Skeletal muscle tissue (tissue), 4 donors: Measurements from ENCODE around the gene SMIM13. TPM values are rescaled to one million over a fixed set of nuclear protein-coding genes. Genes with fewer than 3 reads are reported as not detected.
"Not testable (repeated sequence)": the region's sequence is repeated elsewhere in the genome, so short reads cannot be mapped to it uniquely, and the experiment has no call there.

ENCODE experiments used
- H3K27ac ChIP-seq: one replicate; pipeline ENCODE4 v1.7.0; 2013; ENCODE audit warnings: mild to moderate bottlenecking, low read depth, low read length, inconsistent platforms
- H3K27me3 ChIP-seq, 3 donors: one replicate each; pipeline ENCODE4 v1.7.0; 2013; ENCODE audit warnings: low read length in 3 of 3; ENCODE audit not compliant: control insufficient read depth in 3 of 3, insufficient read depth in 3 of 3
- H3K36me3 ChIP-seq, 3 donors: one replicate each; pipeline ENCODE4 v1.7.0; 2013; ENCODE audit warnings: low read length in 3 of 3; ENCODE audit not compliant: control insufficient read depth in 3 of 3, insufficient read depth in 3 of 3
- H3K4me1 ChIP-seq, 3 donors: one replicate each; pipeline ENCODE4 v1.7.0; 2013; ENCODE audit warnings: low read length in 3 of 3, mild to moderate bottlenecking in 3 of 3; ENCODE audit not compliant: control insufficient read depth in 3 of 3, insufficient read depth in 3 of 3
- H3K4me3 ChIP-seq, 3 donors: one replicate each; pipeline ENCODE4 v1.7.0; 2013; ENCODE audit warnings: low read length in 3 of 3
- H3K9ac ChIP-seq, 3 donors: one replicate each; pipeline ENCODE4 v1.7.0; 2013; ENCODE audit warnings: low read length in 3 of 3, mild to moderate bottlenecking in 3 of 3, moderate library complexity in 2 of 3, low read depth in 1 of 3
- H3K9me3 ChIP-seq, 3 donors: one replicate each; pipeline ENCODE4 v1.7.0; 2013; ENCODE audit warnings: low read length in 3 of 3; ENCODE audit not compliant: control insufficient read depth in 3 of 3
- total RNA-seq: library from RNA; depleted of rRNA; stranded (reverse); fragments of >200 nt; gene quantifications from one replicate; pipeline ENCODE4 v1.2.3, GENCODE V29; 2014
- donor health status: Osteomylitis.

SMIM13 gene
- total RNA-seq, 1 donor from 2014 or later: 7.8 TPM

- Histone ChIP-seq H3K36me3 (no peaks in the 10 kb centered on the region), H3K4me1 (no peaks in the 10 kb centered on the region), H3K27ac (no peak overlapping the region), H3K9ac (no peak overlapping the region), H3K9me3 (no peaks in the 10 kb centered on the region), H3K4me3 (no peak overlapping the region), H3K27me3 (peaks cover 0 to 3% (median 0%) of the 10 kb centered on the region in 3 donors)
These were observed 13.3 kb upstream of the SMIM13 start for GRCh38 chr6:11080296-11080695.

- Histone ChIP-seq H3K36me3 (no peaks in the 10 kb centered on the region), H3K9ac (no peak overlapping the region), H3K4me3 (no peak overlapping the region), H3K27me3 (peaks cover 0 to 3% (median 0%) of the 10 kb centered on the region in 3 donors), H3K27ac (no peak overlapping the region), H3K4me1 (no peaks in the 10 kb centered on the region), H3K9me3 (no peaks in the 10 kb centered on the region)
These were observed 10.1 kb upstream of the SMIM13 start for GRCh38 chr6:11083491-11083890.

GRCh38 chr6:11083956-11084355 is 9.7 kb upstream of the SMIM13 start:
- Histone ChIP-seq H3K9me3 (no peaks in the 10 kb centered on the region), H3K36me3 (no peaks in the 10 kb centered on the region), H3K4me3 (no peak overlapping the region), H3K9ac (no peak overlapping the region), H3K27ac (no peak overlapping the region), H3K4me1 (no peaks in the 10 kb centered on the region), H3K27me3 (peaks cover 0 to 3% (median 0%) of the 10 kb centered on the region in 3 donors)

- Histone ChIP-seq H3K36me3 (no peaks in the 10 kb centered on the region), H3K27ac (no peak overlapping the region)
These were observed 7.7 kb upstream of the SMIM13 start for GRCh38 chr6:11085758-11086435.

GRCh38 chr6:11087141-11087812 is 6.4 kb upstream of the SMIM13 start:
- not testable (repeated sequence) for H3K9ac ChIP-seq, H3K36me3 ChIP-seq, H3K4me1 ChIP-seq, H3K27ac ChIP-seq, H3K27me3 ChIP-seq, H3K9me3 ChIP-seq, H3K4me3 ChIP-seq

More at GRCh38 chr6:11085758-11086435, 7.7 kb upstream of the SMIM13 start:
- Histone ChIP-seq H3K9ac (no peak overlapping the region), H3K9me3 (no peaks in the 10 kb centered on the region), H3K27me3 (peaks cover 0 to 3% (median 0%) of the 10 kb centered on the region in 3 donors), H3K4me3 (no peak overlapping the region), H3K4me1 (no peaks in the 10 kb centered on the region)

GRCh38 chr6:11089695-11090094 is 3.9 kb upstream of the SMIM13 start:
- Histone ChIP-seq H3K9ac (no peak overlapping the region), H3K4me1 (peaks cover under 1 to 11% (median 4%) of the 10 kb centered on the region in 3 donors), H3K9me3 (no peaks in the 10 kb centered on the region), H3K36me3 (no peaks in the 10 kb centered on the region), H3K4me3 (no peak overlapping the region), H3K27me3 (no peaks in the 10 kb centered on the region), H3K27ac (no peak overlapping the region)

- H3K36me3 ChIP-seq, H3K9ac ChIP-seq, H3K27me3 ChIP-seq, H3K4me3 ChIP-seq, H3K9me3 ChIP-seq, H3K27ac ChIP-seq: not testable (repeated sequence)
- H3K4me1 ChIP-seq: peaks cover 9 to 16% (median 10%) of the 10 kb centered on the region in 3 donors
These were observed 2.5 kb upstream of the SMIM13 start for GRCh38 chr6:11091141-11091540.

- H3K9ac ChIP-seq: peak overlapping the region; percentile 85 to 91 (median 87)
- H3K27me3 ChIP-seq: no peaks in the 10 kb centered on the region
- H3K4me1 ChIP-seq: peaks cover 9 to 16% (median 10%) of the 10 kb centered on the region in 3 donors
- peak overlapping the region; percentile 88 for H3K27ac ChIP-seq
- no peaks in the 10 kb centered on the region for H3K36me3 ChIP-seq
- H3K9me3 ChIP-seq: no peaks in the 10 kb centered on the region
- H3K4me3 ChIP-seq: peak overlapping the region; percentile 91 to 99 (median 97)
These were observed 812 bp upstream of the SMIM13 start for GRCh38 chr6:11092668-11093375.

- H3K9me3 ChIP-seq: no peaks in the 10 kb centered on the region
- peak overlapping the region; percentile 88 for H3K27ac ChIP-seq
- H3K4me3 ChIP-seq: peak overlapping the region; percentile 91 to 99 (median 97)
- H3K27me3 ChIP-seq: no peaks in the 10 kb centered on the region
- H3K36me3 ChIP-seq: no peaks in the 10 kb centered on the region
- peaks cover 9 to 16% (median 10%) of the 10 kb centered on the region in 3 donors for H3K4me1 ChIP-seq
- peak overlapping the region; percentile 85 to 91 (median 87) for H3K9ac ChIP-seq
These were observed 333 bp upstream of the SMIM13 start for GRCh38 chr6:11093376-11093625.

- H3K36me3 ChIP-seq: no peaks in the 10 kb centered on the region
- H3K27me3 ChIP-seq: no peaks in the 10 kb centered on the region
- H3K9me3 ChIP-seq: no peaks in the 10 kb centered on the region
- peaks cover 9 to 16% (median 10%) of the 10 kb centered on the region in 3 donors for H3K4me1 ChIP-seq
- H3K9ac ChIP-seq: peak overlapping the region; percentile 83 to 91 (median 87)
- peak overlapping the region; percentile 78 to 99 (median 97) for H3K4me3 ChIP-seq
- peak overlapping the region; percentile 88 for H3K27ac ChIP-seq
These were observed 797 bp downstream of the SMIM13 start for GRCh38 chr6:11094411-11094851.
